Stimulated activated CD8-positive, alpha-beta memory T cell treated with anti-CD3 and anti-CD28 coated beads, Interleukin-12 subunit alpha, Interleukin-12 subunit beta, amount 100 ng/mL, for 1 hour (primary cell): Measurements from ENCODE around the gene FNBP1.
"Not testable (repeated sequence)": the region's sequence is repeated elsewhere in the genome, so short reads cannot be mapped to it uniquely, and the experiment has no call there.

Experiments
- DNase-seq: peaks from one replicate; pipeline ENCODE4 v3.0.0-alpha.2; 2020; ENCODE audit warnings: low read depth

Gene FNBP1

GRCh38 chr9:129991139-129991538 is 51.9 kb downstream of the FNBP1 start:
- DNase-seq = not testable (repeated sequence)

DNA sequence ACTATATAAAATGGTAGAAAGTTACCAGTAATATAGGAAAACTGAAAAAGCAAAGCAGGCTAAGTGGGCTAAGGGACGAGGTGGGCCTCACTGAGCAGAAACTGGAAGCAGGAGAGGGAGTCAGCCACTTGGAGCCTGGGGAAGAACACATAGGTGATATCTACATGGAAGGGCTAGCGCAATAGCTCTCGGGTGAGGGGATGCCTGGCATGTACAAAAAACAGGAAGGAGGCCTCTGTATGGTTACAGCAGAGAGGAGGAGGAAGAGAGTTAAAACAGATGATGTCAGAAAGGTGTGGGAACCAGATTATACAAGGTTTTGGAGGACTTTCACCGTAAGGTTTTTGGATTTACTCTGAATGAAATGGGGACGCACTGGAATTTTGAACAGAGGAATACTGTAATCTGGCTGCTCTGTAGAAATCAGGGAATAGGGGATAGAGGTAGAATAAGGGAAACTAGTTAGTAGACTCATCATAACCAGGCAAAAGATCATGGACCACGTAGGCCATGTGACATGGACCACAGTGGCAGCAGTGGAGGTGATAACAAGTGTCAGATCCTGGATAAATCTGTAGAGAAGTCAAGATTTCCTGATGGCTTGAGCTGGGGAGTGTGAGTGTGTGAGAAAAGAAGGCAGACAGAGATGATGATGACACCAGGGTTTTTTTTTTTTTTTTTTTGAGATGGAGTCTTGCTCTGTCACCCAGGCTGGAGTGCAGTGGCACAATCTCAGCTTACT is 52.5 kb downstream of the FNBP1 start:
- no peak for DNase-seq

GRCh38 chr9:129989740-129990139 is 53.2 kb downstream of the FNBP1 start:
- no peak for DNase-seq

- no peak for DNase-seq
Measured at GRCh38 chr9:129989362-129989708, 53.7 kb downstream of the FNBP1 start.

GRCh38 chr9:129988607-129989361 is 54.2 kb downstream of the FNBP1 start:
- no peak for DNase-seq

GRCh38 chr9:129987941-129988340 is 55.0 kb downstream of the FNBP1 start:
- no peak for DNase-seq

DNA sequence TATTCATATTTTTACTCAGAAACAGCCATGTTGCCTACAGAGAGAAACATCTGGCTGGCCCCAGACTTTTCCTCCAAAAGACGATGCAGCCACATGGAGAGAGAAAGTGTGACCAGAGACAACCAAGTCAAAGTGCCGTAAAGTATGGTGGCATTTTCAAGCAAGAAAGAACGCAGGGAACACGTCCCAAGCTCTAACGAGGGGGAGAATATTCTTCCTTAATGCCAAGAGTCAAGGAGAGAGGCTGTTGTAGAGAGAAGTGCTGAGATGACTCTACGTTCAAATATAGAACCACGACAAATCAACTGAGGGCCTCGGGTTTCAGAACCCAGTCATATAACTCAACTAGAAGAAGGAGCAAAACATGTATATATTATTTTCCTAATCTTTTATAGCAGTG is 55.9 kb downstream of the FNBP1 start:
- no peak for DNase-seq

DNA sequence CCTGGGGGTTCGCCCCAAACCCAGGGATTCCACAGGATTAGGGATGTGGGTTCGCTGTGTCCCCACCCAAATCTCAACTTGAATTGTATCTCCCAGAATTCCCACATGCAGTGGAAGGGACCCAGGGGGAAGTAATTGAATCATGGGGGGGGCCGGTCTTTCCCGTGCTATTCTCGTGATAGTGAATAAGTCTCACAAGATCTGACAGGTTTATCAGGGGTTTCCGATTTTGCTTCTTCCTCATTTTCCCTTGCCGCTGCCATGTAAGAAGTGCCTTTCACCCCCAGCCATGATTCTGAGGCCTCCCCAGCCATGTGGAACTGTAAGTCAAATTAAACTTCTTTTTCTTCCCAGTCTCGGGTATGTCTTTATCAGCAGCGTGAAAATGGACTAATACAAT is 58.4 kb downstream of the FNBP1 start:
- not testable (repeated sequence) for DNase-seq

GRCh38 chr9:129983891-129984290 is 59.1 kb downstream of the FNBP1 start:
- DNase-seq = no peak

GRCh38 chr9:129981180-129981907 is 61.6 kb downstream of the FNBP1 start:
- no peak for DNase-seq

- DNase-seq = not testable (repeated sequence)
Measured at GRCh38 chr9:129980224-129980623, 62.8 kb downstream of the FNBP1 start.

DNA sequence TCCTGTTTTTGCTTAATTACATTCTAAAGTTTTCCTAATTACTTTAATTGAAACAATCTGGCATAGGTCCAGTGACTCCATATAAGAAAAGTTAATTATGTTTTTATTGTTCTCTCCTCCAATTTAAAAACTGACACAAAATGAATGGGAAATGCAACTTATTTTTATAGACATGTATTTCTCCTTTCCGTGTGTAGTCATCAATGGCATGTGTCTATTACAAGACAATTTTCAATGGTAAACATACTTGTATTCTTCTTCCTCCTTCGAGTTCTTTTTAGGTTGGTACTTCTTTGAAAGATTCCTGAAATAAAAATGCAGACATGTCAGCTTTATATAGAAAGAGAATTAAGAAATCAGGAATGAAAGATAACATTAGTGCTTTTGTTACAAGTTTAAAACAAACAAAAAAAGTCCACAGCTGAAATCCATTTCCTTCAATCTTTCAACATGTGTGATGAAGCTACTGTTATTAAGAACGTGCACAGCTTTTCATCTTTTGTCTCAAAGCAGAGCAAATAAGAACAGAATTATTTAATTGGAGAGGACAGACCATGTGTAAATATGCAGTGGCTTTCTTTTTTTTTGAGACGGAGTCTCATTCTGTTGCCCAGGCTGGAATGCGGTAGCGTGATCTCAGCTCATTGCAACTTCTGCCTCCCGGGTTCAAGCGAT is 63.8 kb downstream of the FNBP1 start:
- DNase-seq = no peak

GRCh38 chr9:129972816-129973215 is 70.2 kb downstream of the FNBP1 start:
- no peak for DNase-seq

DNA sequence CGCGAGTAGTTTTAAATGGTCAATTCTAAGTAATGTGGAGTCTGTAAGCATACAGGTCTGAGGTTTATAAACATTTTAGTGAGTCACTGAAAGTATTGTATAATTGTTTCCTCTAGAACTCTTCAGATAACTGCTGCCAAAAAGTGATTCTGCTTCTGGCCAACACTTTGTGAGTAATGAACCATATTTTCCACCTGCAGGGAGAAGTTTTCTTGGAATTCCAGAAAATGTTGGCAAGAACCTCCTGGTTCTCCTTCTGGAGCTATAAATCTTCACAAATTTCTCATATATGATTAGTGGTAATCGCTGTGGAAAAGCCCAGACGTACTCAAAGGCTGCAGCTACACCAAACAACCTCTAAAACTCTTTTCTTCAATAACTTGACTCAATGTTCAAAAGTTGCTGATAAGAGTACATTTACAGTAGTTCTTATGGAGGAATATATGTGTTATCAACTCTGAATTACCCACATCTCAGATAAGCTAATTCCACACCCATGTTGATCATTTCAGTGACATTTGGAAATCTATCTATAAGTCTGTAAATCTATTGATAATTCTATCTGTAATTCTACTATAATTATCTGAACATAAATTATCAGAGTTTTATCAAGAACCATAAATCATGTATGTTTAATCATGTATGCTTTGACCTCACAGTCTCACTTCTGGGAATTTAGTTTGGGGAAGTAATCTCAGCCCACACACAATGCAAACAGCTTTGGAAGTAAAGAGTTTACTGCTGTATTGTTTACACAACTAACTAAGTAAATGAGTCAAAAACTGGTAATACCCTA is 74.1 kb downstream of the FNBP1 start:
- no peak for DNase-seq

- DNase-seq = no peak
Measured at GRCh38 chr9:129964901-129965734, 77.9 kb downstream of the FNBP1 start.

DNA sequence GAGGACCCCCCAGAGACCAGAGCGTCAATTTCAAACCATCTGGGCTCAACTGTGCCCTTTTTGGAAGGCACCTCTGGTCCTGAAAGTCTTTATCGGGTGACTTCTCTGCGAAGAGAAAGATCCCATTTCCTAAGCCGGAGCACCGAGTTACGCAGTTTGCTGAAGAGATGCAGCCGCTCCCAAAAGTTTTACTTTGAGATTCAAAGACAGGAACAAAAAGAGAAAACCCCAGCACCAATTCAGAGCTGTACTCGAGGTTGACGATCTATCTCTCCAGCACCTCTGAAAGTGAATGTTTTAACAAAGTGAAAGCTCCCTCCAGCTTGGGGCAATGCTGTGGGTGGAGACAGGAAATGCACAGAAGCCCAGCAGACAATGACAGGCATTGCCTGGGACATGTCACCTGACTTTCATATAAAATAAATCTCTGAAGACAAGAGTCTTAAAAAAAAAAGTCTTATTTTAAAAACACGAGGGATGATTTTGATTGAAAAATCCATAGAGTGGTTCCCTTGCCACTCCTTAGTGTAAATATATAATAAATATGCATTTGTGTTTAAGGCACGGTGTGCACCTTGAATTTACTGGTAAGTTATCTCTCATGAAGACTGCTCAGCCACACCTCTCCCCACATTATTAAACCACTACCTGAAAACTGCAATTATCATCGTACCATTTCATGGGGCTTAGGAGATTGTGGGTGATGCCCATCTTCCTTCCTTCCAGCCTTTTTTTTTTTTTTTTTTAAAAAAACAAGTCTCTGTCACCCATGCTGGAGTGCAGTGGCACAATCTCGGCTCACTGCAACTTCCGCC is 79.9 kb downstream of the FNBP1 start:
- DNase-seq = peak; percentile 52

DNA sequence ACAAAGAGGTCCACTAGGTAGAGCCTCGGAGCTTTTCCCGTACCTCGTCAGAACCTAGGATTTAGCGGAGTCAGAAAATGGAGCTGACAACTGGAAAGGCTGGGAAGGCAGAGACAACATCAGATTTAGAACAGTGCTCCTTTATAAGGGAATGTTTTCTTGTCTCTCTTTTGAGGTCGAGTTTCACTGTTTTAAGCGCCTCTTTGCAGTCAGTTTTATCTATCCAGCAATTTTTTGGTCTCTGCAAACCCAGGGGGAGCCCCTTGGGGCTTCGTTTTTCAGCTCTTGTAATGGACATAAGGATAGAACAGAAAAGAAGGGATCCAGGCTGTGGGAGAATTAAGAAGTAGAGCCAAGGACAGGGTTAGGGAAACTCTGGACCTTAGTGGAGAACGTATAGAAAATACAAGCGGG is 80.5 kb downstream of the FNBP1 start:
- no peak for DNase-seq

- DNase-seq = no peak
Measured at GRCh38 chr9:129958796-129959195, 84.2 kb downstream of the FNBP1 start.

DNA sequence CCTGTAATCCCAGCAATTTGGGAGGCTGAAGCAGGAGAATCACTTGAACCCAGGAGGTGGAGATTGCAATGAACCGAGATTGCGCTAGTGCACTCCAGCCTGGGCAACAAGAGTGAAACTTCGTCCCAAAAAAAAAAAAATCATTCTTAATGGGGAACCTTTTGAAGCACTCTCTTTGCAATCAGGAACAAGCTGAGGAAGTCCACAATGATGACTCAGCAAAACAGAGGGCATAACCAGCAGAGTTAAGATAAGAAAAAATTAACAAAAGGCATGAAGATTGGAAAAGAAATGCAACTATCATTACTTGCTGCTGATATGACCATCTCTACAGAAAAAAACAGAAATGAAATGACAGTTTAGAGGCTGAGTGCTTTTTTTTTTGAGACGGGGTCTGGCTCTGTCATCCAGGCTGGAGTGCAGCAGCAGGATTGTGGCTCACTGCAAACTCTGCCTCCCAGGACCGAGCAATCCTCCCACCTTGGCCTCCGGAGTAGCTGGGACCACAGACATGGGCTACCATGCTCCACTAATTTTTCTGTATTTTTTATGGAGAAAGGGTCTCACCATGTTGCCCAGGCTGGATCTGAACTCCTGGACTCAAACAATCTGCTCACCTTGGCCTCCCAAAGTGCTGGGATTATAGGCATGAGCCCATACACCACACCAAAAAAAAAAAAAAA is 88.0 kb downstream of the FNBP1 start:
- no peak for DNase-seq
